NCI-H146 (cell line): Measurements from ENCODE around the gene CASZ1.

Experiments used
- DNase-seq: peaks from one replicate; lab custom pipeline; 2025; lab: John Stamatoyannopoulos, UW

CASZ1 gene

DNA sequence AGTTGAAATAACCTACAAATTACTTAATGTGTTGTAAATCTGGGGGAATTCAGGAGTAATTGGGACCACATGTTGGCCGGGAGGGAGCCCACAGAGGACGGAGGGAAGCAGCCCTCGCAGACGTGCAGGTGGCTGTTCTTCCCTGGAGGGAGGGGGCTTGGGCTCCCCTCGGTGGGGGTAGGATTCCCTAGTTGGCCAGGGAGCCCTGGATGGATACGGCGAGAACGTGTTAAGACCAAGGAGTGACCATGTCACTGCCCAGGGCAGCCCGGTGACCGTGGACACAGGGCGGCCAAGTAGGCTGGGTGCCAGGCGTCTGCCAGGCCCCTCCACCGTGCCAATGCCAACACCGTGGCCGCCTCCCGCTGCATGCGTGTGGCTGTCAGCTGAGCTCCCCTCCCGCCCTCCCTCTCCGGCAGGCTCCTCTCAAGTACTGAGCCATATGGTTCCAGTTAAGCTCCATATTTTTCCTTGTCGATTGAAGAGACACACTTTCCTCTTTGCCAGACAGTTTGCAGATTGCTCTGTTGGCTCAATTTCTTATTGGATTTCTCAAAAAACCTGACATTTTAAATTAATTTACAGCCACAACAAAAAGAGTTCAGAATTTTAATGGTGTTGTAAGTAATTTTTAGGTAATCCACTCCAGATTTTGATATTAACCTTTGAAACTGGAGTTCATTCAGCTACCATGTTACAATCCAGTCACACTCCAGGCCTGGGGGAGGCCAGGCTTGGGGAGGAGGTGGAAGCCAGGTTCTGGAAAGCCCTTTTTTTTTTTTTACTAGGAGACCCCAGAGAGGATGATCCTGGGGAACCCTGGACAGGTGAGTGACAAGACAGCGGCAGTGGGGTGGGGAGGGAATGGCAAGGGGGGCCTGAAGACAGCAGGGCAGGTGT is 71.2 kb downstream of the CASZ1 start:
- no peak for DNase-seq

DNA sequence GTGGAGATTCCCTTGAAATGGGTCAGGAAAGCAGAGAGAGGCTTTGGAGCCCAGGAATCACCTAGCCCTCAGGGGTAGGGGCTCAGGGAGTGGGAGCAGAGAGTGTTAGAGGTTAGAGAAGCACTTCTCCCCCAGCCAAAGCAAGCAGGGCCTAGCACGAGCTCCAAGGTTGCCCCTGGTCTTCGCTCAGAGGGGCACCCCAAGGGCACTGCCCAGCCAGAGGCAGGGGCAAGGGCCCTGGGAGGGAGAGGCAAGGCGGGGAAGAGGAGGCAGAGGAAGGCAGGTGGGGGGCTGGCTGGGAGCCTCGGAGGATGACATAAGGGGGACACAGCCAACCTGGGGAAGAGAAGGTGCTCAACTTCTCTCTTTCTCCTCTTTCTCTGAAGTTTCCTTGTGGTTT is 71.9 kb downstream of the CASZ1 start:
- no peak for DNase-seq

DNA sequence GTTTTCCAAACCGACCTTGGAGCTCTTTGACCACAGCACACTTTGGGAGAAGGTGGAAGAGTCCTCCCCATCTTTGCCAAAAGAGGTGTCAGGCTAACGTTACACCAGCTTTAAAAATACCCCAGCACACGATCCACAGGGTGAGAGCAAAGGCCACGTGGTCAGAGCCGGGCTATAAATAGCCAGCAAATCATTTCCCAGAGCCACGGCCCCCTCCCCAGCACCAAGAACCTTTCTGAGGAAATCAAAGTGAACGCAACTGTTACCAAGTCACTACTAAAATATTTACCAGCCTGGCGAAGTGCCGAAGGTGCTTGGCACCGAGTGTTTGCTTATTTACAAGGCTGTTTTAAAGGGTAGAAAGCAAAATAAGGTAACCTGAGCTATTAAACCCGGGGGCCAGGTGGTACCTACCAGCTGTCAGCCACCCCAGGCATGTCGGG is 72.4 kb downstream of the CASZ1 start:
- no peak for DNase-seq

DNA sequence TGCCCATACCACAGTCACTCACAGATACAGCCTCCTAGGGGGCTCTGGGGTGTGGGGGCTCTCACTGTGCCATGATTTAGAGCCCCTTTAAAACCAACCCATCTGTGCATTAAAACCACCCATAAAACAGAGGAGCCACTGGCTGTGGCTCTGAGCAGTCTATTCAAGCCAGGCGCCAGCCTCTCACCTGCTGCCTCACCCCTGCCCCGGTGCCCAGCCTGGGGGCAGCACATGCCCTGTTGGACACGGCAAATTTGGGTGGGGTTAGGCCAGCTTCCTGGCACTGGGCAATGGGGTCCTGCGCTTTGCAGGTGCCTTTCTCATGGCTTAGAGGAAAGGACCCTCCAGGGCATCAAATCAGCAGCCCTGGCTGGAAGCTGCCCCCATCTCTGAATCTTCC is 73.1 kb downstream of the CASZ1 start:
- no peak for DNase-seq

DNA sequence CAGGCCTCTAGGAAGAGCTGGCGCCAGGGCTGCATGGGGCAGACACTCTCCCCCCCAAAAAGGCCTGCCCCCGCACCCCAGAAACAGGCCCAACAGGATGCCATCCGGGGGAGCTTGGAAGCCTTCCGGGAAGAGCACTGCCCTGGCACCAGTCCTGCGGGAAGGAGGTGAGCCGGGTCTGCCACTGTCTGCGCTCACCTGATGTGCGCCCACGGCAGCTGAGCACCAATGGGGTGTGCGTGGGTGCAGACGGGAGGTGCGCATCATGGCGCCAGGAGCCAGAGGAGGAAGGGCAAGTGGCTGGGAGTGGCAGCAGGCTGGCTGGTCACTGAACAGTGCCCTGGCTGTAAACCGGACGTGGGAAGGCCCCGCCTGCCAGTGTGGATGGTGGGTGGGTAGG is 73.6 kb downstream of the CASZ1 start:
- no peak for DNase-seq

DNA sequence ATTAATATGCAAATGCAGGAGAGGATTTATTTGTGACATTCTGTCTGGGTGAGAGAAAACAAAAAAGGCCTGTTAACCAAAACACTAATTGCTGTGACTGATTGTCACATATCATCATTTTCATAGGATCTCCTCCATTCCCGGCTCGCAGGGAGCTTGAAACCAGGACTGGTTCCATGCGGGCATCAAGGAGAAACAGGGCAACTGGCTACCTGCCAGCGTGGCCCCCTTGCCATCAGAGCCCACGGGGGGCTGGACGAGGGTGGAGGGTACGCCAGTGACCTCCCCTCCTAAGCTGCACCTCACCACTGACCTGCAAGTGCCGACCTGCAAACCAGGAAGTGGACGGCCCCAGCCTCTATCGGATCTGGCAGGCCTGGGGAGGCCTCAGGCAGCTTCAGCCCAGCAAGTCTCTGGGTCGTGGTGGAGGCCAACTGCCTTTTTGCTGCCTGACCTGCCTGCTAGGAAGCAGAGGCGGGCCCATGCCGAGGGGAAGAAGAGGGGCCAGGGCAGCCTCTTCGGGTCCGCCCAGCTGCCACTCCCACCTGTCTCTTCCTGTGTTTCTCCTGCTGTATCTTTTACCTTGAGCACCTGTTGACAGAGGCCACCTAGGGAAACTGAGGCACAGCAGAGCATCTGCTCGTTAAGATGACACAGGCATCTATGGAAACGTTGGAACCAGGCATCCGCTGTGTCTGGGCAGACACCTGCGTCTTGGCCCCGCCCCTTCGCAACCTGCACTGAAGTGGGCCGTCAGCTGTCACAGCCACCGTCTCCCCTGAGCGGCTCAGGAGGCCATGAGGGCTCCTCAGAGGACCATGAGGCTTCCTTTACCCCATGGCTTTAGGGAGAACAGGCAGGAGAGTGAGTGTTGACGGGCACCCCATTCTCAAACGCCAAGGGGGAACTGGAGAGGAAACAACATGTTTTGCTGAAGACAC is 74.8 kb downstream of the CASZ1 start:
- no peak for DNase-seq

DNA sequence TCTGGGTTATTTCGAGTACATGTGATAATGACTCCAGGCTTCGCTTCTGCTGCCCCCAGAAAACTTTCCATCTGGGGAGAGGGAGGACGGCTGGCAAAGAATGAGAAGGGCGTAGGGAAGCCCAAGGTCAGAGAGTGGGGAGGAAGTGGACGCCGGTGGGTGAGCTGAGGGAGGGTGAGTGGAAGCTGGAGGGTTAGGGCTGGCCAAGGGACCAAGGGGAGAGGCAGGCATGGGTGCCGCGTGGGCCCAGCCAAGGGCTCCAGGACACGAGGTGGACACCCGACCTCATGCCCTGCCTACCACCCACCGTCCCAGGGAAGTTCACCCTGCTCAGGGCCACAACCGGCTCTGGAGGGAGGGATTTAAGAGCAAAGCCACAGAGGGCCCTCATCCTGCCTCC is 75.8 kb downstream of the CASZ1 start:
- no peak for DNase-seq

DNA sequence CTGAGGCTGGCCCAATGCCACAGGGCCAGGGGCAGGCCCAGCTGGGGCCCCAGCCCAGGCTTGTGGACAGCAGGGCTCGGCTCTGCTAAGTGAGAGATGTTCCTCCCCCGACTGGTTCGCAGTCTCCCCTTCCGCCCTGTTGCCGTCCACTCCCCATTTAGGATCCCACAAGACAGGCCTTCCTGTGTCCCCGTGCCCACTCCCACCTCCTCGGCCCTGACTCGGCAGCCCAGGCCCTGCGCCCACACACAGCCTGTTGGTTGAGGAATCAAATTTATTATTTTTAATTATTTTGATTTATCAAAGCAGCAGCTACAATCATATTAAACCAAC is 78.4 kb downstream of the CASZ1 start:
- DNase-seq, result no peak

DNA sequence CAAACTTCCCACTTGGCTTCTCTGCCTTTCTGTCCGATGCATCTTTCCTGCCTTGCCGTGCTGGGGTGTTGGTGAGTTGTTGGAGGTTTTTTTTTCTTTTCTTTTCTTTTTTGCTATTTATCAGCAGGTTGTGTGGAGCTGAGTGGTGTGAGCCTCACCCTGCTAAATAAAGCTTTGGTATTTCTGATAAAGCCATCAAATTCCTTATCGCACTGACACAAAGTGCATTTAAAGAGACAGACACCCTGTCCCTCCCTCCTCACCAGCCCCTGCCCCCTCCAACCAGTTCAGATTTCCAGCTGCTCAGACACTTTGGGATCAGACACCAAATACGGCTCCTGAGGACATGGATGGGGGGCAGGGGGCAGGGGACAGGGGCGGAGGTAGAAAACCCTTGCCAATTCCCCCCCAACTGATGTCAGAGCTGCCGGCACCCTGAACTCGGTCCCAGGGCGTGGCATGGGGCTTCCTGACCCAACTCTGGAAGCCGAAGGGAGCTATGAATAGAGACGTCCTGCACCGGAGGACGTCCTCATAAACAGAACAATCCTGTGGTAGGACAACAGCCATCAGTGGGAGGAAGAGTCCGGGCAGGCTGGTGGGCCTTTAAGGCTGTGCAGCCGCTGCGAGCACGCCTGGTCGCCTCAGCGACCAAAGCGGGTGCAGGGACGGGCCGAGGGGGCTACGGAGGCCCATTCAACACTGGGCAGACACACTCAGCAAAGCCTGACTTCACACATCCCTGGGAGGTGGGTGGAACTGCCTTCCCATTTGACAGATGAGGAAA is 79.0 kb downstream of the CASZ1 start:
- no peak for DNase-seq

DNA sequence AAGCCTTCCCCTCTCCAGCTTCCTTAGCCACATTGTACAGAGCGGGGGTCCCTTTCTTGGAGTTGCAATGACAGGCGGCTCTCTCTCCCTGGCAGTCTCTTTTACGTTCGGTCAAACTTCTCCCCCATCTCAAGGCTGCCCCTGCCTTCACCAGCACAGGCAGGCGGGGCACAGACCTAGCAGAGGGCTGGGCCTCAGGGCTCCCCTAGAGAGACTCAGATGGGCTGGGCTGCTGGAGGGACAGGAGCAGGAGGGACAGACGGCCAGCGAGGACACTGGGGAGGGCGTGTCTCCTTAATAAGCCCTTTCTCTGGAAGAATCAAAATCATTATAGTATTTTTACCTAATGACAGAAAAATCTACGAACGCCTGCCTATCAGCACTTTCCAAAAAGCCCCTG is 79.6 kb downstream of the CASZ1 start:
- no peak for DNase-seq

DNA sequence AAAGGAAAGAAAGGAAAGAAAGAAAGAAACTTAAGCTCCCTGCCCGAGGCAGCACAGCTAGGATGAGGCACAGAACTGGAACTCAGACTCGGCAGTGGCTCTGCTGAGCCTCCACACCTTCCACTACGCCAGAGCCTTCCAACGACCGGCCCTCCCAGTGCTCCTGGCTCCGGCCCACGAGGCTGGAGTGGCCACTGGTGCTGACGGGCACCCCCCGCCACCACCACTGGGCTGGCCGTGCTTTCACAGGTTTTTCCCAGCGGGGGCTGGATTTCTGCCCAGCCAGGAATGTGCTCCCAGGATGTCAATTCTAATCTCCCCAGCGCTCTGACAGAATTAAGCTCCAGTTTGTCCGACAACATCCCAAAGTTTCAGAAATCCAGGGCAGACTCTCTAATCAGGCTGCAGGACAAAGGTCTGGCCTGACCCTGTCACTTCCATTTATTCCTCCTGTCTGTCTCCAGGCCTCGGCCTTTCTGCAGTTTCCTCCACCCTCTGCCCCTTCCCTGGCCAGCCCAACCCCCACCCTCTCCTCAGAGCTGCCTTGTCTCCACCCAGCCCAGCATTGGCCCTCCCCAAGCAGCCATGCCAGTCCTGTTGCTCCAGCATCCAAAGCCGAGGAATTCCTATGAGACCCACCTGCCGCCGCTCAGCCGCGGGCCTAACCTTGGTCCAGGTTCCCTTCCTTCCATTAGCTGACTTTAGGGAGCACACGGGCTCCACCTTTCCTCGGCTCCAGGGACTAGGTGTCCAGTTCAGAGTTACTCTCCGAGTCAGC is 81.9 kb downstream of the CASZ1 start:
- no peak for DNase-seq

DNA sequence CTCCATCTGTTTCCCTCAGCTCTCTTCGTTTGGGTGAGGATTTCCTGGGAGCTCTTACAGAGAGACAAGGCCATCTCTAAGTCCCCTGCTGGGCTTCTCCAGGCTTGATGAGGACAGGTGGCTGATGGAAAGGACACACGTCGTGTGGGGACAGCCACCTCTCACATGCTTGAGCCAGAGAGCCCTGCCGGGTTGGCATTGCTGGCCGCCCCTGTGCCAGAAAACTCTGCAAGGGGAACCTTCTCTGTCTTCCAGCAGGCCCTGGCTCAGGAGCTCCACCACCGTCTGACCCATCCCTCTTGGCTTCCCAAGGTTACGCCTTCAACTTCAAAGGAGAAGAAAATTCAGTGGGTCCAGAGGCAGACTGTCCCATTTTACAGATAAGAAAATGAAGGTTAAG is 82.8 kb downstream of the CASZ1 start:
- DNase-seq, result no peak

DNA sequence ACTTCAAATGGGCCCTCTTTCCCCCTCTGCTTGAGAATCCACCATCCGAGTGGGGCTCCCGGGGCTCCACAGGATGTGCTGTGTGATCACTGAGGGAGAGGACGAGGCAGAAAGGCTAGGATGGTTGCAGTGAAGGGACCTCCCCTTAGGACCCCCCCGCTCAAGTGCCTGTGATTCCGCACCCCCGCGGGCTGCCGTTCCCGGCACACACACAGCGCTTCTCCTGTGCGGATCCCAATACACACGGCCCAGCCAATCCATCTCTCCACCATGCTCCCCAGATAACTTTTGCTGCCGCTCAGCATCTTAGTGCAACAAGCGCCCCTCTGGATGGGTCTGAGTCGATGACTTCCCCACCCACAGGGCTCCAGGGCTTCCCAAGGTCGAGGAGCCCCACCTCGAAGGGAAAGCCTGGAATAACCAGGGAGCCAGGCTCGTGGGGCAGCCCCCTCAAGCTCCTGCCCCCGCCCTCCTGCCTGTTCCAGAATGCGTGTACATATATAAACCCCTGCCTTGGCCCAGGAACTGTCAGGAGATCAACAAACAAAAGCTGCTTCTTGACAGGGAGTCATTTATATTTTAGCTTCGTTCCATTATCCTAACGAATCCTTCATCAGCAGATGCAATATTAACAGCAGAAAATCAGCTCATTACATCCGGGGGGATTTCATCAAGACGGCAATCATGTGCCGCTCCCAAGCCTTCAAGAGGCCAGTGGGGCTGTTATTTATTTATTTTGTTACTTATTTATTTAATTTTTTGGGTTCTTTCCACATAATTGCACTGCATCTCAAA is 83.7 kb downstream of the CASZ1 start:
- DNase-seq, result no peak

DNA sequence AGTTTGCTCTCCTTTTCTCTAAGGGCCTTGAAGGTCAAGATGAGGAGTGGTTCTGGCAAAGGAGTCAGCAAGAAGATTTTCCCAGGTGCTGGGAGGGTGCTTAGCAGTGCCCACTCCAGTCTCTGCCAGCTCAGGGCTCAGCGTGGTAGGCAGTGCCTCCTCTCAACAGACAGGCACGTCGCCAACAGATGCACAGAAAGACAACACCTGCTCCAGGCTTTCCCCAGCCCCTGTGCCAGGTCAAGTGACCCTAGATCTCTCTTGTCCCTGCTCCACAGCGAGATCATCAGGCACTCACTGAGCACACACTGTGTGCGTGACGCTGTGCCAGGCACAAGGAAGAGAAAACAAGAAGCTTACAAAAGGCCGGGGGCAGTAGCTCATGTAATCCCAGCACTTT is 86.0 kb downstream of the CASZ1 start:
- no peak for DNase-seq

DNA sequence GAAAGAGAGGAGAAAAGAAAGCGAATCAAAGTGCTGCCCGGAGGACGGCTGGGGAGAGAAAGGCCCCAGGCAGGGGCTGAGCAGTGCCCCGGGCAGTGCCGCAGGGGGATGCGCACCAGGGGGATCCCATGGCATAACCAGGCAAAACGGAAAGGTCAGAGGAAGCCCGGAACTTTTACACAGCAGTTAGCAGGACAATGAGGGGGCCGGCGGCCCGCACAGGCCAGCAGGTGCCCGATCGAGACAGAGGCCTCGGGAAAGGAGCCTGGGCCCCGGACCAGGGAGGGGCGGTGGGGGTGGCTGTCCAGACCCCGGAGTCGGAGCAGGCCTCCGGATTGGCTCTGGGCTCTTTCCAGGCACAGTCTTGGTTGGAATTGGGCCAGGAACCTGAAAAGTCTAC is 86.8 kb downstream of the CASZ1 start:
- DNase-seq, result no peak

DNA sequence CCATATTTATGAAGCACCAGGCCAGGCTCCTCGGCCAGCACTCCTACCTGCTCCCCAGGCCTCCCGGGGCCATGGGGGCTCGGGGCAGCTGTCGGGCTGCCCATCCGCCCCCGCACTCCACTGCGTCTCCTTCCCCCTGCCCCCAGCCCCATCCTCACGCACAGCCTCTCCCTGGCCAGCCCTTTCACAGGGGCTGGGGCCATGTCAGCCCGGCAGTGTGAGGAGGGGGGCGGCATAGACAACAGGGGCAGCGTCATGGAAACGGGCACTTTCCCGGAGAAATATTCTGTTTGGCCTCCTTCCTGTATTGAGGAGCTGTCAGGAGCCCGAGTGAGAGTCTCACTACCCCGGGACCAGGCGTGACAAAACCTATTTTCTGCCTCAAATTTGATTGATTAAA is 87.3 kb downstream of the CASZ1 start:
- no peak for DNase-seq

DNA sequence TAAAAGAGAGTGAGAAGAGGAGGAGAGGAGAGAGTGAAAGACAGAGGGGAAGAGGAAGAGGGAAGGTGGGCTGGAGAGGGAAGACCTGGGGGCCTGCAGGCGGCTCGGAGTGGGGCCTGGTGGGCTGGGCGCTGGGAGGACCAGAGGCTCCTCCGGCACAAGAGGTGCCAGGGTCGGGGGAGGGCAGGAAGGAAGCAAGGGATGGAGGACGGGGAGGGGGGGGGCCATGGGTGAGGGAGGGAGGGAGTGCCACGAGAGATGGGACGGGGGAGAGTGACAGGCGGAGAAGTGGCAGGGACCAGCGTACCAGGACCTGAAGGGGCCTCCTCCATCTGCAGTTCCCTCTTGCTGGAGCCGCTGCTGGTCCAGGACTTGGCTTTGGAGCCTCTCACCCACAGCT is 87.7 kb downstream of the CASZ1 start:
- DNase-seq, result no peak

DNA sequence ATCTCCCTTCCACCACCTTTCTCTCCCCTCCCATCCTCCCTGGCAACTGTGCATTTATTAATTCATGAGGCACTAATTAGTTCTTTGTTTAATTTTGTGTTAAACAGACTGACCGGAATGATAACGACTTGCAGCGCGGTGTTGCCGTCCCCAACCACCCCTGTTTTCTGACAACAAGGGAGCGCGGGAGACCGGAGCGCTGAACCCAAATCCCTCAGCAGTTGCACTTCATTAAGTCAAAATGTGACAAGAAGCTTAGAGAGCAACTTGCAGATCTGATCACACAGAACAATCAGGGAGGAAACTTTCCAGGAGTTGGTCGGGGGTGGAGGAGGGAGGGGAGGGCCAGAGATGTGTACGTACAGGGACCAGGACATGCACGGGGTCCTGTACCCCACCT is 89.2 kb downstream of the CASZ1 start:
- DNase-seq, result no peak

DNA sequence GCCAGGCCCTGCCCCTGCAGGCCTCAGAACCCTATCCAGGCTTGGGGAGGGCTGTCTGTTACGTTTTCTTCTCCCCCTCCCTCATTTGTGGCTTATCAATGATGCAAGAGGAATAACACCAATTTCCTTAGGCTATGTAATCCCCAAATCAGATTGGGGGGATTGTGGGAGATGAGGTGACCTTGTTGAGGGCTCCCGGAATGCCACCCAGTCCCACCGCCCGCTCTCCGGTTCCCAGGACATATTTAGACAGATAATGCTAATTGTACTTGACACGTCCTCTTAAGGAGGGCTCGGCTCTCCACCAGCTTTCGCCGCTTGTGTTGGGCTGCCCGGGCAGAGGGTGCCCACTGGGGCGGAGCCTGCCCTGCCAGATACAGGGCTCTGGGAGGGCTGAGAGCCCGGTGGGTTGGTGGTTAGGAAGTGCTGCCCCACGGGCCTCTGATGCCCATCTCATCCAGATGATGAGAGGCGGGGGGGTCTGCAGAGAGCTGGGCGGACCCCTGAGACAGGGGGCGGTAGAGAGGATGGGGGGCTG is 90.0 kb downstream of the CASZ1 start:
- DNase-seq, result no peak

DNA sequence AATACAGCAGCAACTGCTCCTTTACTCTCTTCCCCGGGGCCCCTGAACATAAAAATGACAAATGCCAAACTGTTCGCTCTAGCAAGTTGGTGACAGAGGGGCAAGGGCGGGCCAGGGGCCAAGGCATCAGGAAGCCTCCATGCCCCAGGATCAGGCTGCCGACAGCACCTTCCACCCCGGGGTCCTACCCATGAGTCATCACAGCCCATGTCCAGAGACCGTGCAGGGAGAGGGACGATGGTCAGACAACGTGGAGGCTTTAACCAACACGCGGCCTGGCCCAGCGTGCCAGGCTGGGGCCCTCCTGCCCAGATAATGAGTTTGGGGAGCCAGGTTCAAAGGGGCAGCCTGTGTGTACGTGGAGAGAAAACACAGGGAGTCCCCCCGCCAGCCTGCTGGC is 90.5 kb downstream of the CASZ1 start:
- DNase-seq, result no peak
